MM.1S (cell line): Measurements from ENCODE around the gene DISP3.

Experiments
- EZH2phosphoT487 ChIP-seq: fragments of 300-600 bp; sonication (generic); IDR thresholded peaks from 2 replicates; pipeline ENCODE4 v1.6.1; 2018; ENCODE audit warnings: antibody characterized with exemption, low read length
- TF ChIP-seq, protein P1 (sequence below): fragments of 300-600 bp; sonication (generic); IDR thresholded peaks from 2 replicates; pipeline ENCODE4 v1.5.1; 2016; ENCODE audit warnings: antibody characterized with exemption, low read length, mixed read lengths

DNA sequence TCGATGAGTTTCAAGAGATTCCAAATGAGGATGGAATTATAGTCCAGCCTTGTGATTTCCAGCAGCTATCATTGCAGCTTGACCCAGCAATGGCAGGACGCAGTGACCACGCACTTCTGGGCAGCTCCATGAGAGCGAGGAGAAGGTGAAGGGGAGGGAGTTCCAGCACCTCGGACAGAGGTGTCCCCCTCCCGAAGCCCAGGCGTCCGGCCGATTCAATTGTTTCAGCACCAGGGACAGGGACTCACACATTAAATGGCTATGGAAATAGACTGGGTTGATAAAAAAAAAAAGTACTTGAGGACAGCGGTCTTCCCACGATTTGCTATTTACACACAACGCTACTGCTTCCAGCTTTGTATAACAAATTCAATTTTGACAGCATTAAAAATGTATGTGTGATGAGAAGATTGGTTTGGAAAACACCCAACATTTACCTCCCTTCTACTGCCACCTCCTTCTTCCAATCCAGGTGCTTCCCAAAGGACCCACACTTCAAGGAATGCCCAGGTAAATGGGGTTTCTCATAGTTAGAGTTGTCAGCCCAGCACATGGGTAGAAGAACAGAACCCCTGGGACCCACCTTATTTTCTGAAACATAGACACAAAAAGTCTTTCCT lies 71.8 kb downstream of the DISP3 start:
- TF ChIP-seq, protein P1, sequence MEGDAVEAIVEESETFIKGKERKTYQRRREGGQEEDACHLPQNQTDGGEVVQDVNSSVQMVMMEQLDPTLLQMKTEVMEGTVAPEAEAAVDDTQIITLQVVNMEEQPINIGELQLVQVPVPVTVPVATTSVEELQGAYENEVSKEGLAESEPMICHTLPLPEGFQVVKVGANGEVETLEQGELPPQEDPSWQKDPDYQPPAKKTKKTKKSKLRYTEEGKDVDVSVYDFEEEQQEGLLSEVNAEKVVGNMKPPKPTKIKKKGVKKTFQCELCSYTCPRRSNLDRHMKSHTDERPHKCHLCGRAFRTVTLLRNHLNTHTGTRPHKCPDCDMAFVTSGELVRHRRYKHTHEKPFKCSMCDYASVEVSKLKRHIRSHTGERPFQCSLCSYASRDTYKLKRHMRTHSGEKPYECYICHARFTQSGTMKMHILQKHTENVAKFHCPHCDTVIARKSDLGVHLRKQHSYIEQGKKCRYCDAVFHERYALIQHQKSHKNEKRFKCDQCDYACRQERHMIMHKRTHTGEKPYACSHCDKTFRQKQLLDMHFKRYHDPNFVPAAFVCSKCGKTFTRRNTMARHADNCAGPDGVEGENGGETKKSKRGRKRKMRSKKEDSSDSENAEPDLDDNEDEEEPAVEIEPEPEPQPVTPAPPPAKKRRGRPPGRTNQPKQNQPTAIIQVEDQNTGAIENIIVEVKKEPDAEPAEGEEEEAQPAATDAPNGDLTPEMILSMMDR, result no peak
- no peak for TF ChIP-seq EZH2phosphoT487
